Measurements from ENCODE around the gene CREG1. TPM values are rescaled to one million over a fixed set of nuclear protein-coding genes. Genes with fewer than 3 reads are reported as not detected.

The CREG1 gene
- polyA plus RNA-seq (2011; rRNA removed) (27.5 and 54.5 TPM in 2 replicates), polyA minus RNA-seq (2011; rRNA and poly(A)+ RNA removed) (3.3 and 5.6 TPM in 2 replicates)

GRCh38 chr1:167553136-167554027 is at the start of gene CREG1:
CREG1 (minus strand) TSS chr1:167553762.
- ChIA-PET CTCF (interaction anchor here (0.6 to 3.7 kb wide), 11 partner anchors 9 to 247 kb away, joined by 3 to 26 read pairs (median 4); no protein-coding TSS in a partner anchor), POLR2A (interaction anchor here (0.9 kb wide), 1 partner anchor 9 kb away, joined by 3 read pairs; no protein-coding TSS in a partner anchor)
- peak within 1 kb of the TSS; percentile 67 for H3K4me3 ChIP-seq (ENCODE audit: low read depth, low read length)
- no peaks in the 10 kb centered on the region for H3K36me3 ChIP-seq (ENCODE audit: control insufficient read depth, insufficient read depth, low read length)
- peak; percentile 55 for DNase-seq (ENCODE audit: low read depth)
- no peaks in the 10 kb centered on the region for H3K27me3 ChIP-seq (ENCODE audit: control insufficient read depth, insufficient read depth, low read length)
- no peak for TF ChIP-seq CTCF (IDR thresholded peaks at IDR 0.05; ENCODE audit: insufficient read depth, low read depth, low read length)

GRCh38 chr1:167602840-167603239 is 49.3 kb upstream of the CREG1 start:
- Histone ChIP-seq H3K4me3 (ENCODE audit: low read depth, low read length) (no peak overlapping the region), H3K36me3 (ENCODE audit: control insufficient read depth, insufficient read depth, low read length) (no peaks in the 10 kb centered on the region), H3K27me3 (ENCODE audit: control insufficient read depth, insufficient read depth, low read length) (no peaks in the 10 kb centered on the region)
- no peak for DNase-seq (ENCODE audit: low read depth)
- POLR2A ChIA-PET = no interaction called here
- TF ChIP-seq CTCF (IDR thresholded peaks at IDR 0.05; ENCODE audit: insufficient read depth, low read depth, low read length) = no peak
- CTCF ChIA-PET = interaction anchor here (3.2 kb wide), 1 partner anchor 85 kb away, joined by 17 read pairs; no protein-coding TSS in a partner anchor

GRCh38 chr1:167601442-167602383 is 48.2 kb upstream of the CREG1 start:
- H3K4me3 ChIP-seq (ENCODE audit: low read depth, low read length) = no peak overlapping the region
- ChIA-PET CTCF (interaction anchor here (1.0 to 3.2 kb wide), 5 partner anchors 15 to 104 kb away, joined by 3 to 51 read pairs (median 10); no protein-coding TSS in a partner anchor), POLR2A (no interaction called here)
- H3K36me3 ChIP-seq (ENCODE audit: control insufficient read depth, insufficient read depth, low read length) = no peaks in the 10 kb centered on the region
- no peaks in the 10 kb centered on the region for H3K27me3 ChIP-seq (ENCODE audit: control insufficient read depth, insufficient read depth, low read length)
- no peak for DNase-seq (ENCODE audit: low read depth)
- TF ChIP-seq CTCF (IDR thresholded peaks at IDR 0.05; ENCODE audit: insufficient read depth, low read depth, low read length) = no peak

GRCh38 chr1:167599957-167600581 is 46.5 kb upstream of the CREG1 start:
- CTCF ChIA-PET = interaction anchor here (0.7 to 2.0 kb wide), 17 partner anchors 10 to 106 kb away, joined by 3 to 51 read pairs (median 4); partner anchors contain the start of gene CREG1
- POLR2A ChIA-PET = interaction anchor here (1.0 kb wide), 1 partner anchor 35 kb away, joined by 3 read pairs; no protein-coding TSS in a partner anchor
- H3K4me3 ChIP-seq (ENCODE audit: low read depth, low read length) = no peak overlapping the region
- DNase-seq (ENCODE audit: low read depth) = no peak
- H3K36me3 ChIP-seq (ENCODE audit: control insufficient read depth, insufficient read depth, low read length) = no peaks in the 10 kb centered on the region
- H3K27me3 ChIP-seq (ENCODE audit: control insufficient read depth, insufficient read depth, low read length) = no peaks in the 10 kb centered on the region
- TF ChIP-seq CTCF (IDR thresholded peaks at IDR 0.05; ENCODE audit: insufficient read depth, low read depth, low read length) = peak; percentile 52

Measured in BJ (cell line).